HEK293T (cell line): Measurements from ENCODE around the gene ACP7.

Experiments used
- ARNT ChIP-seq: fragments of 450-650 bp; IDR thresholded peaks from 2 replicates; pipeline ENCODE4 v1.6.1; 2017; ENCODE audit warnings: mild to moderate bottlenecking
- BHLHE40 ChIP-seq: fragments of 450-650 bp; IDR thresholded peaks from 2 replicates; pipeline ENCODE4 v1.6.1; 2016; ENCODE audit warnings: mild to moderate bottlenecking, moderate library complexity, borderline replicate concordance
- ELF4 ChIP-seq: fragments of 450-650 bp; IDR thresholded peaks from 2 replicates; pipeline ENCODE4 v1.6.1; 2017; ENCODE audit warnings: antibody characterized with exemption
- FOXM1 ChIP-seq: fragments of 450-650 bp; IDR thresholded peaks from 2 replicates; pipeline ENCODE4 v1.6.1; 2017; ENCODE audit warnings: mild to moderate bottlenecking, borderline replicate concordance
- HDGF ChIP-seq: fragments of 450-650 bp; IDR thresholded peaks from 2 replicates; pipeline ENCODE4 v1.6.1; 2017; ENCODE audit warnings: antibody characterized with exemption, borderline replicate concordance
- LEF1 ChIP-seq: fragments of 450-650 bp; IDR thresholded peaks from 2 replicates; pipeline ENCODE4 v1.6.1; 2017; ENCODE audit warnings: mild to moderate bottlenecking, borderline replicate concordance
- SP1 ChIP-seq: fragments of 450-650 bp; IDR thresholded peaks from 2 replicates; pipeline ENCODE4 v1.6.1; 2017
- SUZ12 ChIP-seq: fragments of 450-650 bp; IDR thresholded peaks from 2 replicates; pipeline ENCODE4 v1.6.1; 2016; ENCODE audit warnings: mild to moderate bottlenecking
- TARDBP ChIP-seq: fragments of 450-650 bp; IDR thresholded peaks from 2 replicates; pipeline ENCODE4 v1.6.1; 2016
- ZNF384 ChIP-seq: fragments of 450-650 bp; IDR thresholded peaks from 2 replicates; pipeline ENCODE4 v1.6.1; 2016

- TF ChIP-seq BHLHE40 (no peak), SUZ12 (no peak), SP1 (no peak), TARDBP (no peak), FOXM1 (no peak), HDGF (no peak), LEF1 (no peak), ARNT (no peak), ELF4 (no peak), ZNF384 (no peak)
These were observed 64.9 kb downstream of the ACP7 start for GRCh38 chr19:39148939-39149529.
